Omental fat pad (tissue), 4 donors: ENCODE measurements around the gene TTLL13. TPM values are rescaled to one million over a fixed set of nuclear protein-coding genes. Genes with fewer than 3 reads are reported as not detected.
"Not testable (repeated sequence)": the region's sequence is repeated elsewhere in the genome, so short reads cannot be mapped to it uniquely, and the experiment has no call there.

ENCODE experiments used
- ATAC-seq: fragments of 150-250 bp; one replicate; pipeline ENCODE4 v1.9.1; 2016; ENCODE audit warnings: mild to moderate bottlenecking, moderate library complexity; ENCODE audit not compliant: low FRiP score
- DNase-seq: peaks from one replicate; pipeline ENCODE4 v3.0.0-alpha.2; 2019; ENCODE audit warnings: low spot score
- total RNA-seq, 4 donors: library from RNA; depleted of rRNA; stranded (reverse); fragments of >200 nt; gene quantifications; one replicate each; pipeline ENCODE4 v1.1.0, GENCODE V29; 2016
- TF ChIP-seq, protein P1 (sequence below), 3 donors: fragments of 450-650 bp; IDR thresholded peaks; one replicate each; pipeline ENCODE4 v1.5.1; 2016 to 2017; ENCODE audit warnings: antibody characterized with exemption in 3 of 3, mild to moderate bottlenecking in 3 of 3, moderate library complexity in 2 of 3

TTLL13 gene
- total RNA-seq, 4 donors from 2014 or later = not detected

- ATAC-seq (no peak), DNase-seq (no peak)
- TF ChIP-seq, protein P1, sequence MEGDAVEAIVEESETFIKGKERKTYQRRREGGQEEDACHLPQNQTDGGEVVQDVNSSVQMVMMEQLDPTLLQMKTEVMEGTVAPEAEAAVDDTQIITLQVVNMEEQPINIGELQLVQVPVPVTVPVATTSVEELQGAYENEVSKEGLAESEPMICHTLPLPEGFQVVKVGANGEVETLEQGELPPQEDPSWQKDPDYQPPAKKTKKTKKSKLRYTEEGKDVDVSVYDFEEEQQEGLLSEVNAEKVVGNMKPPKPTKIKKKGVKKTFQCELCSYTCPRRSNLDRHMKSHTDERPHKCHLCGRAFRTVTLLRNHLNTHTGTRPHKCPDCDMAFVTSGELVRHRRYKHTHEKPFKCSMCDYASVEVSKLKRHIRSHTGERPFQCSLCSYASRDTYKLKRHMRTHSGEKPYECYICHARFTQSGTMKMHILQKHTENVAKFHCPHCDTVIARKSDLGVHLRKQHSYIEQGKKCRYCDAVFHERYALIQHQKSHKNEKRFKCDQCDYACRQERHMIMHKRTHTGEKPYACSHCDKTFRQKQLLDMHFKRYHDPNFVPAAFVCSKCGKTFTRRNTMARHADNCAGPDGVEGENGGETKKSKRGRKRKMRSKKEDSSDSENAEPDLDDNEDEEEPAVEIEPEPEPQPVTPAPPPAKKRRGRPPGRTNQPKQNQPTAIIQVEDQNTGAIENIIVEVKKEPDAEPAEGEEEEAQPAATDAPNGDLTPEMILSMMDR (IDR thresholded peaks at IDR 0.05) = no peak
Observed at GRCh38 chr15:90266485-90266884, 17.1 kb downstream of the TTLL13 start.

GRCh38 chr15:90268415-90268814, 19.1 kb downstream of the TTLL13 start:
- ATAC-seq (no peak), DNase-seq (no peak)
- TF ChIP-seq, protein P1 (IDR thresholded peaks at IDR 0.05) = no peak

- TF ChIP-seq, protein P1 (IDR thresholded peaks at IDR 0.05) = no peak
- ATAC-seq (no peak), DNase-seq (no peak)
Observed at GRCh38 chr15:90270502-90271150, 21.3 kb downstream of the TTLL13 start.

DNA sequence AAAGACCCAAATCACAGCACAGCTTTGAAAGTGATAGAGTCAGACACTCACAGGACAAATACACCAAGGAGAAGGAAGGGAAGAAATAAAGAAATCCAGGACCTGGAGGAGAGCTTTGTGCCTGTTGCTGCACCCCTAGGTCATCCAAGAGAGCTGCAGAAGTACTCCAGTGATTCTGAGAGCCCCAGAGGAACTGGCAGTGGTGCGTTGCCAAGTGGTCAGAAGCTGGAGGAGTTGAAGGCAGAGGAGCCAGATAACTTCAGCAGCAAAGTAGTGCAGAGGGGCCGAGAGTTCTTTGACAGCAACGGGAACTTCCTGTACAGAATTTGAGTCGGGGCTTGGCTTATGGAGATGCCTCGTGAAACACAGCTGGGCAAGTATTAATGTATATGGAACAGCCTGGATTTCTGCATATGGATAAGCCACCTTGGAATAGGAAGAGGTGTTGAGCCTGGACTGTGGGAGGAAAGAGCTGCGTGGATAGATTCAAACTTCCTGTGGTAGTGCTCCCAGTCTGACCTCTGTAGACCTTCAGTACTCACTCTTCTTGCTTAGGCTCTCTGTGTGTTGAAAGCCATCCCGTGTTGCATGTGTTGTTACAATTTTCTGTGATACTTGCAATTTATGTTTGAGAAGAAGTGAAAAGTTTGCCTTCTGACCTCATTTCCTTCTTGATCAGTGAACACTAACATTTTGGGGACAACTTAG, 22.3 kb downstream of the TTLL13 start:
- no peak for DNase-seq
- TF ChIP-seq, protein P1 (IDR thresholded peaks at IDR 0.05) = no peak
- ATAC-seq = no peak

- not testable (repeated sequence) for DNase-seq, ATAC-seq
Observed at GRCh38 chr15:90278467-90278866, 29.1 kb downstream of the TTLL13 start.

DNA sequence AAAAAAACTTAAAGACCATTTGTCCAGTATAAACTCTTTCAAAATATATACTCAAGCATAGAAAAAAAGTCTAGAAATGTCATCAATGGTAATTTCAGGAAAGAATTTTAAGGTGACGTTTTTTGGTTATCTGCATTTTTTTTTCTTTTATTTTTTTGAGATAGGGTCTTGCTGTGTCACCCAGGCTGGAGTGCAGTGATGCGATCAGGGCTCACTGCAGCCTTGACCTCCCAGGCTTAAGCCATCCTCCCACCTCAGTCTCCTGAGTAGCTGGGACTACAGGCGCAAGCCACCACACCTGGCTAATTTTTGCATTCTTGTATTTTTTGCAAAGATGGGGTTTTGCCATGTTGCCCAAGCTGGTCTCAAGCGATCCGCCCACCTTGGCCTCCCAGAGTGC, 31.4 kb downstream of the TTLL13 start:
- not testable (repeated sequence) for ATAC-seq

GRCh38 chr15:90281637-90282036, 32.3 kb downstream of the TTLL13 start:
- not testable (repeated sequence) for DNase-seq

More for the DNA sequence above, 31.4 kb downstream of the TTLL13 start:
- not testable (repeated sequence) for DNase-seq

GRCh38 chr15:90286678-90287077, 37.3 kb downstream of the TTLL13 start:
- TF ChIP-seq, protein P1 (IDR thresholded peaks at IDR 0.05) = no peak
- ATAC-seq (no peak), DNase-seq (no peak)

More at GRCh38 chr15:90281637-90282036, 32.3 kb downstream of the TTLL13 start:
- ATAC-seq = not testable (repeated sequence)
